GM13977 (cell line): ENCODE data around the gene CACNA1H.

Source experiments
- DNase-seq: peaks from one replicate; pipeline ENCODE4 v3.0.0; 2012; ENCODE audit warnings: low spot score
- in situ Hi-C: fragments of 300-500 bp; cut with MboI; formaldehyde crosslinking; loops from one replicate; pipeline ENCODE4 v1.12.0; 2022; ENCODE audit warnings: low sequenced_read_pairs, low pct_unique_long_range_greater_than_20kb, mixed read lengths, inconsistent platforms; ENCODE audit not compliant: unreplicated experiment
- TF ChIP-seq, protein P1 (sequence below): IDR thresholded peaks from 2 replicates; pipeline ENCODE4 v1.5.1; 2012; ENCODE audit warnings: mild to moderate bottlenecking, control low read depth; ENCODE audit not compliant: insufficient read depth; ENCODE audit errors: extremely low read depth, missing control alignments

The CACNA1H gene

DNA sequence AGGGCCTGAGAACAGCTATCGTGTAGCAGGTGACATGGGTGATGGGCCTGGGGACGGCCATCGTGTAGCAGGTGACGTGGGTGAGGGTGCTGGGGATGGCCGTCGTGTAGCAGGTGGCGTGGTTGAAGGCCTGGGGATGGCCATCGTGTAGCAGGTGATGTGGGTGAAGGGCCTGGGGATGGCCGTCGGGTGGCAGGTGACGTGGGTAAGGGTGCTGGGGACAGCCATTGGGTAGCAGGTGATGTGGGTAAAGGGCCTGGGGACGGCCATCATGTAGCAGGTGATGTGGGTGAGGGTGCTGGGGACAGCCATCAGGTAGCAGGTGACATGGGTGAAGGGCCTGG, 118.4 kb downstream of the CACNA1H start:
- no peak for DNase-seq
- in situ Hi-C loops, result no loop called here

More for the DNA sequence above, 118.4 kb downstream of the CACNA1H start:
- TF ChIP-seq, protein P1, sequence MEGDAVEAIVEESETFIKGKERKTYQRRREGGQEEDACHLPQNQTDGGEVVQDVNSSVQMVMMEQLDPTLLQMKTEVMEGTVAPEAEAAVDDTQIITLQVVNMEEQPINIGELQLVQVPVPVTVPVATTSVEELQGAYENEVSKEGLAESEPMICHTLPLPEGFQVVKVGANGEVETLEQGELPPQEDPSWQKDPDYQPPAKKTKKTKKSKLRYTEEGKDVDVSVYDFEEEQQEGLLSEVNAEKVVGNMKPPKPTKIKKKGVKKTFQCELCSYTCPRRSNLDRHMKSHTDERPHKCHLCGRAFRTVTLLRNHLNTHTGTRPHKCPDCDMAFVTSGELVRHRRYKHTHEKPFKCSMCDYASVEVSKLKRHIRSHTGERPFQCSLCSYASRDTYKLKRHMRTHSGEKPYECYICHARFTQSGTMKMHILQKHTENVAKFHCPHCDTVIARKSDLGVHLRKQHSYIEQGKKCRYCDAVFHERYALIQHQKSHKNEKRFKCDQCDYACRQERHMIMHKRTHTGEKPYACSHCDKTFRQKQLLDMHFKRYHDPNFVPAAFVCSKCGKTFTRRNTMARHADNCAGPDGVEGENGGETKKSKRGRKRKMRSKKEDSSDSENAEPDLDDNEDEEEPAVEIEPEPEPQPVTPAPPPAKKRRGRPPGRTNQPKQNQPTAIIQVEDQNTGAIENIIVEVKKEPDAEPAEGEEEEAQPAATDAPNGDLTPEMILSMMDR, result no peak
